H9 (cell line): ENCODE data around the gene ZNF358. TPM values are rescaled to one million over a fixed set of nuclear protein-coding genes. Genes with fewer than 3 reads are reported as not detected.

Source experiments
- DNase-seq: peaks from one replicate; pipeline ENCODE4 v3.0.0-alpha.2; 2017
- H2AFZ ChIP-seq: one replicate; pipeline ENCODE4 v1.6.1; 2013; ENCODE audit warnings: mild to moderate bottlenecking, low read length, control low read depth, moderate library complexity
- H2AK5ac ChIP-seq: 2 replicates; pipeline ENCODE4 v1.6.1; 2013; ENCODE audit warnings: low read length, control low read depth, mixed read lengths; ENCODE audit not compliant: insufficient read length
- H2BK120ac ChIP-seq: one replicate; pipeline ENCODE4 v1.6.1; 2013; ENCODE audit warnings: low read depth, mild to moderate bottlenecking, low read length, control low read depth, inconsistent platforms; ENCODE audit not compliant: poor library complexity, severe bottlenecking
- H2BK12ac ChIP-seq: 2 replicates; pipeline ENCODE4 v1.6.1; 2013; ENCODE audit warnings: low read length, control low read depth, mixed read lengths, low read depth; ENCODE audit not compliant: insufficient read length
- H2BK15ac ChIP-seq: 2 replicates; pipeline ENCODE4 v1.6.1; 2013; ENCODE audit warnings: low read depth, low read length, control low read depth
- H2BK20ac ChIP-seq: one replicate; pipeline ENCODE4 v1.6.1; 2013; ENCODE audit warnings: low read depth, mild to moderate bottlenecking, low read length, control low read depth, inconsistent platforms; ENCODE audit not compliant: poor library complexity, severe bottlenecking
- H2BK5ac ChIP-seq: 2 replicates; pipeline ENCODE4 v1.6.1; 2013; ENCODE audit warnings: low read length, control low read depth, mixed read lengths; ENCODE audit not compliant: insufficient read length
- H3K14ac ChIP-seq: 2 replicates; pipeline ENCODE4 v1.6.1; 2013; ENCODE audit warnings: low read length, control low read depth; ENCODE audit not compliant: insufficient read depth
- H3K18ac ChIP-seq: 2 replicates; pipeline ENCODE4 v1.6.1; 2013; ENCODE audit warnings: low read depth, mild to moderate bottlenecking, mixed read lengths, low read length, control low read depth; ENCODE audit not compliant: insufficient read length
- H3K23ac ChIP-seq: 2 replicates; pipeline ENCODE4 v1.6.1; 2013; ENCODE audit warnings: low read length, control low read depth, mixed read lengths, low read depth; ENCODE audit not compliant: insufficient read length
- H3K23me2 ChIP-seq: 2 replicates; pipeline ENCODE4 v1.6.1; 2013; ENCODE audit warnings: low read depth, mild to moderate bottlenecking, mixed read lengths, low read length, control low read depth; ENCODE audit not compliant: insufficient read length, poor library complexity, severe bottlenecking
- H3K27ac ChIP-seq: 2 replicates; pipeline ENCODE4 v1.5.1; 2013; ENCODE audit warnings: low read length, control low read depth, mixed read lengths, low read depth; ENCODE audit not compliant: insufficient read length
- H3K27me3 ChIP-seq: 2 replicates; pipeline ENCODE4 v1.6.1; 2013; ENCODE audit warnings: low read length, control low read depth, inconsistent platforms; ENCODE audit not compliant: insufficient read depth
- H3K4ac ChIP-seq: 2 replicates; pipeline ENCODE4 v1.6.1; 2013; ENCODE audit warnings: low read depth, mild to moderate bottlenecking, control low read depth, inconsistent platforms, low read length, moderate library complexity
- H3K4me1 ChIP-seq: 2 replicates; pipeline ENCODE4 v1.6.1; 2013; ENCODE audit warnings: low read length, control low read depth, inconsistent platforms; ENCODE audit not compliant: insufficient read depth
- H3K4me2 ChIP-seq: 2 replicates; pipeline ENCODE4 v1.6.1; 2013; ENCODE audit warnings: low read length, control low read depth, mixed read lengths; ENCODE audit not compliant: insufficient read length, insufficient read depth
- H3K56ac ChIP-seq: 2 replicates; pipeline ENCODE4 v1.6.1; 2013; ENCODE audit warnings: low read depth, mild to moderate bottlenecking, mixed read lengths, low read length, control low read depth; ENCODE audit not compliant: insufficient read length
- H3K79me1 ChIP-seq: 2 replicates; pipeline ENCODE4 v1.6.1; 2013; ENCODE audit warnings: low read depth, mild to moderate bottlenecking, moderate library complexity, low read length, control low read depth, inconsistent platforms; ENCODE audit not compliant: insufficient read depth, poor library complexity, severe bottlenecking
- H3K79me2 ChIP-seq: 2 replicates; pipeline ENCODE4 v1.6.1; 2013; ENCODE audit warnings: low read length, control low read depth, inconsistent platforms; ENCODE audit not compliant: insufficient read depth
- H3K9ac ChIP-seq: 2 replicates; pipeline ENCODE4 v1.6.1; 2013; ENCODE audit warnings: low read length, control low read depth, mixed read lengths; ENCODE audit not compliant: insufficient read length; ENCODE audit errors: extremely low read depth
- H3K9me3 ChIP-seq: one replicate; pipeline ENCODE4 v1.6.1; 2013; ENCODE audit warnings: low read depth, low read length, inconsistent platforms; ENCODE audit not compliant: control insufficient read depth
- H3T11ph ChIP-seq: one replicate; pipeline ENCODE4 v1.6.1; 2013; ENCODE audit warnings: mild to moderate bottlenecking, low read length, control low read depth, inconsistent platforms
- H4K20me1 ChIP-seq: one replicate; pipeline ENCODE4 v1.6.1; 2013; ENCODE audit not compliant: control insufficient read depth, insufficient read length, insufficient read depth
- H4K5ac ChIP-seq: 2 replicates; pipeline ENCODE4 v1.6.1; 2013; ENCODE audit warnings: low read depth, mild to moderate bottlenecking, mixed read lengths, low read length, control low read depth; ENCODE audit not compliant: insufficient read length
- H4K8ac ChIP-seq: replicated peaks from 2 replicates; pipeline ENCODE4 v1.6.1; 2013; ENCODE audit warnings: low read length, control low read depth, mixed read lengths, low read depth; ENCODE audit not compliant: insufficient read length
- H4K91ac ChIP-seq: 2 replicates; pipeline ENCODE4 v1.6.1; 2013; ENCODE audit warnings: low read depth, mild to moderate bottlenecking, moderate library complexity, mixed read lengths, low read length, control low read depth; ENCODE audit not compliant: insufficient read length
- H3K27ac Mint-ChIP-seq, 3 experiments: 2 replicates in 2 of 3; 3 replicates in 1 of 3; pipeline ENCODE4 v1.8.0; 2020 to 2021; ENCODE audit warnings: mixed read lengths in 3 of 3, mild to moderate bottlenecking in 1 of 3, moderate library complexity in 1 of 3
- H3K27me3 Mint-ChIP-seq: 2 replicates; pipeline ENCODE4 v1.8.0; 2021; ENCODE audit warnings: low read depth, mild to moderate bottlenecking, moderate library complexity, mixed read lengths
- H3K36me3 Mint-ChIP-seq, 3 experiments: 2 replicates in 2 of 3; 3 replicates in 1 of 3; pipeline ENCODE4 v1.8.0; 2020 to 2021; ENCODE audit warnings: low read depth in 3 of 3, mixed read lengths in 3 of 3; ENCODE audit not compliant: insufficient read depth in 1 of 3
- H3K4me1 Mint-ChIP-seq, 2 experiments: 2 replicates each; pipeline ENCODE4 v1.8.0; 2020; ENCODE audit warnings: mixed read lengths in 2 of 2
- H3K4me3 Mint-ChIP-seq, 2 experiments: 2 replicates in 1 of 2; 3 replicates in 1 of 2; pipeline ENCODE4 v1.8.0; 2020 to 2021; ENCODE audit warnings: mild to moderate bottlenecking in 2 of 2, mixed read lengths in 2 of 2, moderate library complexity in 1 of 2
- H3K9me3 Mint-ChIP-seq, 2 experiments: 2 replicates in 1 of 2; 3 replicates in 1 of 2; pipeline ENCODE4 v1.8.0; 2020; ENCODE audit warnings: mild to moderate bottlenecking in 2 of 2, mixed read lengths in 2 of 2, moderate library complexity in 1 of 2
- WGBS: extraction: QIAGEN DNeasy Blood & Tissue Kit; methylation state at CpG from one replicate; pipeline ENCODE4 v1.1.7; 2013; ENCODE audit warnings: missing lambda C conversion rate, low lambda C conversion rate, mixed read lengths; ENCODE audit not compliant: insufficient read length; ENCODE audit errors: extremely low coverage; 5-methylcytosine and 5-hydroxymethylcytosine counted together
- total RNA-seq: library from RNA; stranded (reverse); gene quantifications from 2 replicates; pipeline ENCODE4 v1.2.1, GENCODE V29; 2021
- TF ChIP-seq, protein P1 (sequence below): fragments of 200-600 bp; sonication (generic); conservative IDR thresholded peaks from 3 replicates; pipeline ENCODE4 v1.8.0; 2021; ENCODE audit warnings: antibody characterized with exemption, mild to moderate bottlenecking

ZNF358 gene
- total RNA-seq, 1 experiment from 2014 or later, result 40.5 TPM

DNA sequence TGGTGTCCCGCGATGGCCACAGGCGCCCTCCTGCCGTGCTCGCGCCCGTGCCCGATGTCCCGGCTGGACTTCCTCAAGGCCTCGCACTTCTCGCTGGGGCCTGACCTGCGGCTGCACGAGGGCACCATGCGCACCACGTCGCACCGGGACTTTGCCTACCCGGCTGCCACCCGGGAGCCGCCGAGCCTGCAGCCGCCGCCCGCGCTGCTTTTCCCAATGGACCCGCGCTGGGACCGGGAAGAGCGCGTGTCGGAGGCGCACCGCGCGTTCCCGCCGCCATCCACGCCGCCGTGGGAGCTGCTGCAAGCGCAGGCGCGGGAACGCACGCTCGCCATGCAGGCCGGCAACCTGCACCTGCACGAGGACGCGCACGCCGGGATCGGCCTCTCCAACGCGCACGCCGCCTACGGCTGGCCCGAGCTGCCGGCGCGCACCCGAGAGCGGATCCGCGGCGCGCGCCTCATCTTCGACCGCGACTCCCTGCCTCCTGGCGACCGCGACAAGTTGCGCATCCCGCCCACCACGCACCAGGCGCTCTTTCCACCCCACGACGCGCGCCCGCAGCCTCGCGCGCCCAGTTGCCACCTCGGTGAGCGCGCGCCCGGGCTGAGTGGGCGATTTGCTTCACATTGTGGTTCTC, 15.0 kb upstream of the ZNF358 start:
- Histone ChIP-seq H3K4me2 (peak overlapping the region; percentile 15), H3K79me1 (no peaks in the 10 kb centered on the region), H3K4me1 (no peaks in the 10 kb centered on the region; the same call in 1 of the 2 replicates), H2BK5ac (no peak overlapping the region), H2AFZ (no peak overlapping the region), H3K56ac (no peak overlapping the region), H4K5ac (no peak overlapping the region), H2BK12ac (no peak overlapping the region), H3K9ac (no peak overlapping the region), H2BK20ac (no peak overlapping the region), H2BK120ac (no peak overlapping the region), H3K79me2 (no peaks in the 10 kb centered on the region), H3K9me3 (no peaks in the 10 kb centered on the region), H3K18ac (no peak overlapping the region), H3K27me3 (peaks cover 3% of the 10 kb centered on the region; the same call in 1 of the 2 replicates), H4K8ac (no peak overlapping the region), H3K14ac (no peak overlapping the region), H3T11ph (no peak overlapping the region), H4K20me1 (no peaks in the 10 kb centered on the region), H3K27ac (no peak overlapping the region), H4K91ac (no peak overlapping the region), H3K4ac (no peak overlapping the region), H3K23ac (no peak overlapping the region), H2BK15ac (no peak overlapping the region; the same call in 1 of the 2 replicates), H3K23me2 (peaks cover 7% of the 10 kb centered on the region), H2AK5ac (no peak overlapping the region)
- peak overlapping the region; percentile 59 to 80 for H3K4me3 Mint-ChIP-seq
- peaks cover 0 to 3% of the 10 kb centered on the region in 2 experiments; a peak in 1 of 5 replicates for H3K9me3 Mint-ChIP-seq
- peaks cover 74% of the 10 kb centered on the region for H3K27me3 Mint-ChIP-seq
- WGBS, result no CpG with 5 or more reads among the region's 93 CpGs
- no peak overlapping the region; a peak in 1 of 7 replicates for H3K27ac Mint-ChIP-seq
- H3K36me3 Mint-ChIP-seq, result no peaks in the 10 kb centered on the region
- peak; percentile 89 for DNase-seq
- peaks cover 11 to 17% of the 10 kb centered on the region in 2 experiments for H3K4me1 Mint-ChIP-seq
- TF ChIP-seq, protein P1, sequence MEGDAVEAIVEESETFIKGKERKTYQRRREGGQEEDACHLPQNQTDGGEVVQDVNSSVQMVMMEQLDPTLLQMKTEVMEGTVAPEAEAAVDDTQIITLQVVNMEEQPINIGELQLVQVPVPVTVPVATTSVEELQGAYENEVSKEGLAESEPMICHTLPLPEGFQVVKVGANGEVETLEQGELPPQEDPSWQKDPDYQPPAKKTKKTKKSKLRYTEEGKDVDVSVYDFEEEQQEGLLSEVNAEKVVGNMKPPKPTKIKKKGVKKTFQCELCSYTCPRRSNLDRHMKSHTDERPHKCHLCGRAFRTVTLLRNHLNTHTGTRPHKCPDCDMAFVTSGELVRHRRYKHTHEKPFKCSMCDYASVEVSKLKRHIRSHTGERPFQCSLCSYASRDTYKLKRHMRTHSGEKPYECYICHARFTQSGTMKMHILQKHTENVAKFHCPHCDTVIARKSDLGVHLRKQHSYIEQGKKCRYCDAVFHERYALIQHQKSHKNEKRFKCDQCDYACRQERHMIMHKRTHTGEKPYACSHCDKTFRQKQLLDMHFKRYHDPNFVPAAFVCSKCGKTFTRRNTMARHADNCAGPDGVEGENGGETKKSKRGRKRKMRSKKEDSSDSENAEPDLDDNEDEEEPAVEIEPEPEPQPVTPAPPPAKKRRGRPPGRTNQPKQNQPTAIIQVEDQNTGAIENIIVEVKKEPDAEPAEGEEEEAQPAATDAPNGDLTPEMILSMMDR, result peak; percentile 40; the same call in 2 of the 3 replicates
